Peyer's patch (tissue), 4 donors: ENCODE results near the gene ZDHHC11.
"Not testable (repeated sequence)": the region's sequence is repeated elsewhere in the genome, so short reads cannot be mapped to it uniquely, and the experiment has no call there.

Experiments used
- CTCF ChIP-seq, 6 experiments: fragments of 450-650 bp in 4 of 6; fragments of 200-600 bp in 2 of 6; sonication (generic) in 1 of 6; IDR thresholded peaks; one replicate each; pipeline ENCODE4 v1.5.1; 2017 to 2019; ENCODE audit warnings: antibody characterized with exemption in 6 of 6, mild to moderate bottlenecking in 3 of 6, moderate library complexity in 1 of 6
- POLR2A ChIP-seq, 2 donors: fragments of 450-650 bp; IDR thresholded peaks; one replicate each; pipeline ENCODE4 v1.5.1; 2017; ENCODE audit warnings: antibody characterized with exemption in 2 of 2, mild to moderate bottlenecking in 2 of 2, moderate library complexity in 2 of 2

- not testable (repeated sequence) for TF ChIP-seq CTCF, POLR2A (IDR thresholded peaks at IDR 0.05)
These were observed 13.1 kb downstream of the ZDHHC11 start for GRCh38 chr5:837621-838121.
